Endothelial cell of umbilical vein (primary cell): Measurements from ENCODE around the gene CDC45.

ENCODE experiments used
- CTCF ChIP-seq, 2 donors: IDR thresholded peaks; 1 replicate in 1 of 2; 2 replicates in 1 of 2; pipeline ENCODE4 v1.5.1; 2011; ENCODE audit warnings: low read length in 2 of 2, mild to moderate bottlenecking in 2 of 2, moderate library complexity in 2 of 2, control low read depth in 1 of 2, inconsistent platforms in 1 of 2, low read depth in 1 of 2; ENCODE audit not compliant: insufficient read depth in 1 of 2; ENCODE audit errors: extremely low read depth in 1 of 2
- POLR2A ChIP-seq: IDR thresholded peaks from 2 replicates; pipeline ENCODE4 v1.6.1; 2012; ENCODE audit warnings: low read depth, mild to moderate bottlenecking, control low read depth, low read length

GRCh38 chr22:19480173-19480568 is 451 bp downstream of the CDC45 start:
- TF ChIP-seq POLR2A (no peak), CTCF (IDR thresholded peaks at IDR 0.05; ENCODE audit: extremely low read depth in 1 of 2, insufficient read depth in 1 of 2, low read depth in 1 of 2, low read length in 2 of 2) (no peak)
